GM23338 (cell line): Measurements from ENCODE around the gene TFPI. TPM values are rescaled to one million over a fixed set of nuclear protein-coding genes. Genes with fewer than 3 reads are reported as not detected.

Experiments used
- ATAC-seq: fragments of 200-7000 bp; cut with Tn5 transposase; 3 replicates; pipeline ENCODE4 v1.9.1; 2020
- DNase-seq: peaks from one replicate; pipeline ENCODE4 v3.0.0-alpha.2; 2015; ENCODE audit warnings: low spot score
- H2AFZ ChIP-seq: fragments of 200-600 bp; sonication (generic); 2 replicates; pipeline ENCODE4 v1.8.0; 2016; ENCODE audit warnings: antibody characterized with exemption, mild to moderate bottlenecking, moderate library complexity
- H3F3A ChIP-seq: fragments of 200-600 bp; sonication (generic); replicated peaks from 2 replicates; pipeline ENCODE4 v1.8.0; 2017; ENCODE audit warnings: antibody characterized with exemption, mixed run types, low read depth
- H3K27ac ChIP-seq: fragments of 200-600 bp; sonication (generic); 2 replicates; pipeline ENCODE4 v1.6.1; 2016; ENCODE audit warnings: low read depth
- H3K27me3 ChIP-seq: fragments of 200-600 bp; sonication (generic); 2 replicates; pipeline ENCODE4 v1.8.0; 2016; ENCODE audit warnings: mild to moderate bottlenecking, mixed run types, moderate library complexity; ENCODE audit not compliant: insufficient read depth
- H3K36me3 ChIP-seq: fragments of 200-600 bp; sonication (generic); 2 replicates; pipeline ENCODE4 v1.8.0; 2016; ENCODE audit warnings: mild to moderate bottlenecking; ENCODE audit not compliant: insufficient read depth
- H3K4me1 ChIP-seq: fragments of 200-600 bp; sonication (generic); 2 replicates; pipeline ENCODE4 v1.8.0; 2016; ENCODE audit warnings: mild to moderate bottlenecking, moderate library complexity; ENCODE audit not compliant: insufficient read depth
- H3K4me2 ChIP-seq: fragments of 200-600 bp; sonication (generic); 2 replicates; pipeline ENCODE4 v1.7.1; 2017; ENCODE audit warnings: mixed run types
- H3K4me3 ChIP-seq: fragments of 200-600 bp; sonication (generic); 2 replicates; pipeline ENCODE4 v1.6.1; 2016; ENCODE audit warnings: mixed run types
- H3K79me2 ChIP-seq: fragments of 200-600 bp; sonication (generic); replicated peaks from 2 replicates; pipeline ENCODE4 v1.8.0; 2017; ENCODE audit warnings: mild to moderate bottlenecking; ENCODE audit not compliant: insufficient read depth
- H3K9me2 ChIP-seq: fragments of 200-600 bp; sonication (generic); 2 replicates; pipeline ENCODE4 v1.8.0; 2017; ENCODE audit not compliant: insufficient read depth
- H4K20me1 ChIP-seq: fragments of 200-600 bp; sonication (generic); replicated peaks from 2 replicates; pipeline ENCODE4 v1.8.0; 2017; ENCODE audit warnings: mild to moderate bottlenecking; ENCODE audit not compliant: insufficient read depth
- H3K27ac Mint-ChIP-seq: 2 replicates; pipeline ENCODE4 v1.8.0; 2020; ENCODE audit warnings: inconsistent platforms, mild to moderate bottlenecking, moderate library complexity, mixed read lengths
- H3K27me3 Mint-ChIP-seq: 3 replicates; pipeline ENCODE4 v1.8.0; 2022; ENCODE audit warnings: low read depth, mild to moderate bottlenecking, moderate library complexity, mixed read lengths, inconsistent platforms; ENCODE audit not compliant: insufficient read depth, poor library complexity
- H3K36me3 Mint-ChIP-seq: 3 replicates; pipeline ENCODE4 v1.8.0; 2021; ENCODE audit warnings: low read depth, mild to moderate bottlenecking, inconsistent platforms, moderate library complexity, mixed read lengths
- H3K4me1 Mint-ChIP-seq: 3 replicates; pipeline ENCODE4 v1.8.0; 2020; ENCODE audit warnings: mild to moderate bottlenecking, inconsistent platforms, mixed read lengths
- H3K4me3 Mint-ChIP-seq: 3 replicates; pipeline ENCODE4 v1.8.0; 2021; ENCODE audit warnings: moderate library complexity, mild to moderate bottlenecking, inconsistent platforms, mixed read lengths
- H3K9me3 Mint-ChIP-seq: 3 replicates; pipeline ENCODE4 v1.8.0; 2020; ENCODE audit warnings: moderate library complexity, mild to moderate bottlenecking, inconsistent platforms, mixed read lengths
- CREB1 ChIP-seq: fragments of 250-450 bp; sonication (Bioruptor Pico); IDR thresholded peaks from 2 replicates; pipeline ENCODE4 v1.5.0; 2020; ENCODE audit warnings: low read depth, mild to moderate bottlenecking, moderate library complexity
- EZH2 ChIP-seq: fragments of 200-600 bp; sonication (generic); IDR thresholded peaks from one replicate; pipeline ENCODE4 v1.8.0; 2017; ENCODE audit warnings: antibody characterized with exemption, mild to moderate bottlenecking, low read depth; ENCODE audit not compliant: unreplicated experiment
- EZH2phosphoT487 ChIP-seq: fragments of 200-600 bp; sonication (generic); IDR thresholded peaks from one replicate; pipeline ENCODE4 v1.8.1; 2018; ENCODE audit warnings: antibody characterized with exemption; ENCODE audit not compliant: unreplicated experiment
- JUNB ChIP-seq: IDR thresholded peaks from one replicate; pipeline ENCODE4 v1.6.1; 2016; ENCODE audit warnings: antibody characterized with exemption; ENCODE audit not compliant: unreplicated experiment
- NANOG ChIP-seq: IDR thresholded peaks from 2 replicates; pipeline ENCODE4 v1.6.1; 2016; ENCODE audit warnings: antibody characterized with exemption, borderline replicate concordance
- POLR2AphosphoS5 ChIP-seq: IDR thresholded peaks from 2 replicates; pipeline ENCODE4 v1.6.1; 2016; ENCODE audit warnings: antibody characterized with exemption, low read depth
- REST ChIP-seq: IDR thresholded peaks from one replicate; pipeline ENCODE4 v1.6.1; 2018; ENCODE audit warnings: antibody characterized with exemption; ENCODE audit not compliant: unreplicated experiment
- STAT1 ChIP-seq: IDR thresholded peaks from one replicate; pipeline ENCODE4 v1.6.1; 2016; ENCODE audit warnings: antibody characterized with exemption; ENCODE audit not compliant: unreplicated experiment
- ZNF114 ChIP-seq: fragments of 250-450 bp; sonication (Bioruptor Pico); IDR thresholded peaks from 2 replicates; pipeline ENCODE4 v1.5.0; 2020; ENCODE audit warnings: mild to moderate bottlenecking, moderate library complexity
- ZNF331 ChIP-seq: fragments of 250-450 bp; sonication (Bioruptor Pico); IDR thresholded peaks from 2 replicates; pipeline ENCODE4 v1.5.0; 2020; ENCODE audit warnings: low read depth, mild to moderate bottlenecking, moderate library complexity
- polyA plus RNA-seq: library from polyadenylated mRNA; unstranded; fragments of >200 nt; fragmentation: Nextera tagmentation; extraction: Ambion mirVana; gene quantifications from 2 replicates; pipeline ENCODE4 v1.2.1, GENCODE V29; 2016
- total RNA-seq: library from RNA; depleted of rRNA; stranded (reverse); fragments of >200 nt; shearing (Covaris generic); gene quantifications from 2 replicates; pipeline ENCODE4 v1.2.3, GENCODE V29; 2014

The TFPI gene
- total and polyA plus RNA-seq, 2 experiments from 2014 or later = 1.8 to 1.9 TPM

GRCh38 chr2:187422282-187422681, 132.0 kb downstream of the TFPI start (continued):
- TF ChIP-seq EZH2phosphoT487 (no peak), STAT1 (no peak), ZNF331 (CRISPR knock-in tag) (no peak), CREB1 (no peak), JUNB (no peak)

GRCh38 chr2:187421519-187421918, 132.7 kb downstream of the TFPI start:
- no peak for ATAC-seq
- no peaks in the 10 kb centered on the region for H3K27me3 ChIP-seq
- H3K79me2 ChIP-seq = no peaks in the 10 kb centered on the region
- no peak overlapping the region for H2AFZ ChIP-seq
- H3K4me3 ChIP-seq = no peak overlapping the region
- no peaks in the 10 kb centered on the region; the same call in 1 of the 2 replicates for H3K4me1 ChIP-seq
- H3K27me3 Mint-ChIP-seq = no peaks in the 10 kb centered on the region
- no peak overlapping the region for H3K4me2 ChIP-seq
- H3K4me3 Mint-ChIP-seq = no peak overlapping the region
- no peaks in the 10 kb centered on the region for H3K36me3 Mint-ChIP-seq
- TF ChIP-seq EZH2 (no peak), NANOG (no peak), EZH2phosphoT487 (no peak), ZNF114 (CRISPR knock-in tag) (no peak)
- H4K20me1 ChIP-seq = no peaks in the 10 kb centered on the region
- H3K27ac ChIP-seq = no peak overlapping the region
- H3K4me1 Mint-ChIP-seq = peaks cover 13% of the 10 kb centered on the region
- no peaks in the 10 kb centered on the region for H3K9me2 ChIP-seq
- DNase-seq = no peak
- peak overlapping the region; percentile 30; the same call in 1 of the 2 replicates for H3K27ac Mint-ChIP-seq
- H3F3A ChIP-seq = no peaks in the 10 kb centered on the region
- H3K9me3 Mint-ChIP-seq = no peaks in the 10 kb centered on the region; the same call in 2 of the 3 replicates
- no peaks in the 10 kb centered on the region for H3K36me3 ChIP-seq

GRCh38 chr2:187419808-187420207, 134.4 kb downstream of the TFPI start:
- no peaks in the 10 kb centered on the region; the same call in 1 of the 2 replicates for H3K4me1 ChIP-seq
- H3K27me3 ChIP-seq = no peaks in the 10 kb centered on the region
- ATAC-seq (no peak), DNase-seq (no peak)
- Mint-ChIP-seq H3K27ac (no peak overlapping the region), H3K27me3 (peaks cover 2% of the 10 kb centered on the region), H3K4me1 (peaks cover 13% of the 10 kb centered on the region), H3K9me3 (no peaks in the 10 kb centered on the region; the same call in 2 of the 3 replicates), H3K36me3 (no peaks in the 10 kb centered on the region), H3K4me3 (no peak overlapping the region)
- H3K4me3 ChIP-seq = no peak overlapping the region
- no peaks in the 10 kb centered on the region for H3K79me2 ChIP-seq
- no peak overlapping the region for H3K27ac ChIP-seq
- H3K4me2 ChIP-seq = no peak overlapping the region
- no peaks in the 10 kb centered on the region for H4K20me1 ChIP-seq
- no peaks in the 10 kb centered on the region for H3F3A ChIP-seq
- no peak overlapping the region for H2AFZ ChIP-seq
- no peaks in the 10 kb centered on the region for H3K9me2 ChIP-seq
- no peaks in the 10 kb centered on the region for H3K36me3 ChIP-seq
- no peak for TF ChIP-seq EZH2
- TF ChIP-seq REST = no peak
- no peak for TF ChIP-seq ZNF331 (CRISPR knock-in tag)
- TF ChIP-seq POLR2AphosphoS5 = no peak
- TF ChIP-seq NANOG = no peak
- no peak for TF ChIP-seq ZNF114 (CRISPR knock-in tag)
- TF ChIP-seq JUNB = no peak
- no peak for TF ChIP-seq EZH2phosphoT487
- no peak for TF ChIP-seq CREB1
